Muscle of arm (tissue), 14 donors: ENCODE data around the gene PPP1R15B. TPM values are rescaled to one million over a fixed set of nuclear protein-coding genes. Genes with fewer than 3 reads are reported as not detected.

Experiments
- DNase-seq: peaks from one replicate; pipeline ENCODE4 v3.0.0-alpha.2; 2013
- long read RNA-seq, 11 donors: transcript quantifications; one replicate each; lab custom pipeline, GENCODE V29; 2026
- polyA plus RNA-seq, 12 donors: library from polyadenylated mRNA; unstranded; fragments of 120-200 nt; gene quantifications; one replicate each; pipeline ENCODE4 v1.2.1, GENCODE V29; 2013; ENCODE audit not compliant: insufficient read length in 12 of 12

Gene PPP1R15B
- 10 to 100 TPM; 25.8 to 79.9 (median 29.4) TPM for polyA plus RNA-seq
- long read RNA-seq, donor 1, full-length matches to known transcripts: 9 of 22 reads
- long read RNA-seq, donor 1, partial matches to known transcripts: 13 of 22 reads
- long read RNA-seq, donor 1, other reads (novel, unspliced or antisense): 0 of 22 reads
- long read RNA-seq, donor 2, full-length matches to known transcripts: 7 of 7 reads
- long read RNA-seq, donor 2, partial matches to known transcripts: 0 of 7 reads
- long read RNA-seq, donor 2, other reads (novel, unspliced or antisense): 0 of 7 reads
- long read RNA-seq, donor 3, full-length matches to known transcripts: 5 of 5 reads
- long read RNA-seq, donor 3, partial matches to known transcripts: 0 of 5 reads
- long read RNA-seq, donor 3, other reads (novel, unspliced or antisense): 0 of 5 reads
- long read RNA-seq, donor 4, full-length matches to known transcripts: 3 of 9 reads
- long read RNA-seq, donor 4, partial matches to known transcripts: 6 of 9 reads
- long read RNA-seq, donor 4, other reads (novel, unspliced or antisense): 0 of 9 reads
- long read RNA-seq, donor 5, full-length matches to known transcripts: 5 of 5 reads
- long read RNA-seq, donor 5, partial matches to known transcripts: 0 of 5 reads
- long read RNA-seq, donor 5, other reads (novel, unspliced or antisense): 0 of 5 reads
- long read RNA-seq, donor 6, full-length matches to known transcripts: 5 of 5 reads
- long read RNA-seq, donor 6, partial matches to known transcripts: 0 of 5 reads
- long read RNA-seq, donor 6, other reads (novel, unspliced or antisense): 0 of 5 reads
- long read RNA-seq, donor 7, full-length matches to known transcripts: 3 of 3 reads
- long read RNA-seq, donor 7, partial matches to known transcripts: 0 of 3 reads
- long read RNA-seq, donor 7, other reads (novel, unspliced or antisense): 0 of 3 reads
- long read RNA-seq, donor 8, full-length matches to known transcripts: 5 of 5 reads
- long read RNA-seq, donor 8, partial matches to known transcripts: 0 of 5 reads
- long read RNA-seq, donor 8, other reads (novel, unspliced or antisense): 0 of 5 reads
- long read RNA-seq, donor 9, full-length matches to known transcripts: 4 of 16 reads
- long read RNA-seq, donor 9, partial matches to known transcripts: 12 of 16 reads
- long read RNA-seq, donor 9, other reads (novel, unspliced or antisense): 0 of 16 reads
- long read RNA-seq, donor 10, full-length matches to known transcripts: 5 of 5 reads
- long read RNA-seq, donor 10, partial matches to known transcripts: 0 of 5 reads
- long read RNA-seq, donor 10, other reads (novel, unspliced or antisense): 0 of 5 reads
- long read RNA-seq, donor 11, full-length matches to known transcripts: 1 of 1 reads
- long read RNA-seq, donor 11, partial matches to known transcripts: 0 of 1 reads
- long read RNA-seq, donor 11, other reads (novel, unspliced or antisense): 0 of 1 reads

GRCh38 chr1:204411451-204412204 is at the start of gene PPP1R15B:
Gene PPP1R15B, minus strand, starts transcription at chr1:204411817. Its CDS starts 406 bp downstream, at chr1:204411411.
- DNase-seq: peak; percentile 99

GRCh38 chr1:204460346-204460745 is 48.7 kb upstream of the PPP1R15B start:
- DNase-seq: no peak

GRCh38 chr1:204459706-204460105 is 48.1 kb upstream of the PPP1R15B start:
- DNase-seq: no peak

GRCh38 chr1:204457666-204458065 is 46.0 kb upstream of the PPP1R15B start:
- DNase-seq: no peak

- peak; percentile 95 for DNase-seq
Observed at GRCh38 chr1:204456826-204457442, 45.3 kb upstream of the PPP1R15B start.

- no peak for DNase-seq
Observed at GRCh38 chr1:204455831-204456145, 44.2 kb upstream of the PPP1R15B start.

- DNase-seq: no peak
Observed at GRCh38 chr1:204455063-204455830, 43.6 kb upstream of the PPP1R15B start.

- DNase-seq: no peak
Observed at GRCh38 chr1:204454476-204454875, 42.9 kb upstream of the PPP1R15B start.

- no peak for DNase-seq
Observed at GRCh38 chr1:204453141-204453772, 41.6 kb upstream of the PPP1R15B start.

GRCh38 chr1:204451352-204452124 is 39.9 kb upstream of the PPP1R15B start:
- DNase-seq: no peak

GRCh38 chr1:204450461-204451257 is 39.0 kb upstream of the PPP1R15B start:
- DNase-seq: no peak

- DNase-seq: no peak
Observed at GRCh38 chr1:204449678-204450280, 38.2 kb upstream of the PPP1R15B start.

GRCh38 chr1:204448991-204449677 is 37.5 kb upstream of the PPP1R15B start:
- no peak for DNase-seq

GRCh38 chr1:204448344-204448964 is 36.8 kb upstream of the PPP1R15B start:
- no peak for DNase-seq

GRCh38 chr1:204447736-204448135 is 36.1 kb upstream of the PPP1R15B start:
- DNase-seq: no peak

- no peak for DNase-seq
Observed at GRCh38 chr1:204447190-204447589, 35.6 kb upstream of the PPP1R15B start.
